Activated naive CD8-positive, alpha-beta T cell (primary cell): ENCODE measurements around the gene SIRPB1.
"Not testable (repeated sequence)": the region's sequence is repeated elsewhere in the genome, so short reads cannot be mapped to it uniquely, and the experiment has no call there.

ENCODE experiments used
- H3K27ac Mint-ChIP-seq: one replicate; pipeline ENCODE4 v1.8.0; 2021; ENCODE audit warnings: mixed read lengths
- H3K27me3 Mint-ChIP-seq: one replicate; pipeline ENCODE4 v1.8.0; 2021; ENCODE audit warnings: mixed read lengths
- H3K36me3 Mint-ChIP-seq: one replicate; pipeline ENCODE4 v1.8.0; 2021; ENCODE audit warnings: mixed read lengths
- H3K4me1 Mint-ChIP-seq: one replicate; pipeline ENCODE4 v1.8.0; 2021; ENCODE audit warnings: low read depth, mixed read lengths
- H3K4me3 Mint-ChIP-seq: one replicate; pipeline ENCODE4 v1.8.0; 2021; ENCODE audit warnings: mild to moderate bottlenecking, mixed read lengths
- H3K9me3 Mint-ChIP-seq: one replicate; pipeline ENCODE4 v1.8.0; 2021; ENCODE audit warnings: low read depth, mixed read lengths

The SIRPB1 gene

DNA sequence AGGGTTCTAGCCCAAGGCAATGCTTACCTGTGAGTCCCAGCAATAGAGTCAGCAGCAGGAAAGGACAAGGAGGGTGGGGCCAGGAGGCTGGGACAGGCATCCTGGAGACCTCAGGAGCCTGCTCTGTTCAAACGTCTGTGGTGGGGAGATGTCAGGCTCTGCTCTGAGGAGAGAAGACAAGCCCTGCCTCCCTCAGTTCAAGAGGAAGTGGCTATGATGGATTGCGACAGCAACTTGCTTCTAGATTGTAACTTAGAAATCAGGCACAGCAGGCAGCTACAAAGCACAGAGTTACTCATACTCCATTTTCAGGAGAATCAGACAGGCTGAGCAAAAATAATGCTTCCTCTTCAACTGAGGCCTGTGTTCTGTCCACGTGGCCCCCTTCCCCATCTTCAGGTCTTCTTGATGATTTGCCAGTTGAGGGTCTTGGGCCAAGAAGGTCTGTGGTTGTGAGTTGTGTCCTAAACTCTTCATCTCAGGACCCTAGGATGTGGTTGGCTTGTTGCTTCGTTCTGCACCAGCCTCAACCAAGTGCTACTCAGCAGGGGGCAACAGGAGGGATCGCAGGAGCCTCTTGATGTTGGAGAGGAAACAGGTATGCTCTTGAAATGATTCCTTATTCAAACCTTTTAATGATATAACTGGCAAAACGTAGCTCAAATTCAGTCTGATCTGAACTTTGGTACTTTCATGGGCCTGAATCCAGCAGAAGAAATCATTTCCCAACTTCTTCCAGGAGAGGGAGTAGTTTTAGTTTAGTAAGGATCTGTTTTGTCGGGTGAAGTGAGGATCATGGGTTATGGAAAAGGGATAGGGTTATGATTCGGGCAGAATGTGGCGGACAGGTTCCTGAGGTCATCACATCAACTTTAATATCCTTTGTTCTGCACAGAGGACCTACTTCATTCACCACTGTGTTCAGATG lies 31.0 kb downstream of the SIRPB1 start:
- H3K27me3 Mint-ChIP-seq = no peaks in the 10 kb centered on the region

GRCh38 chr20:1587781-1588532 lies 31.9 kb downstream of the SIRPB1 start:
- H3K4me3 Mint-ChIP-seq = no peak overlapping the region
- no peaks in the 10 kb centered on the region for H3K36me3 Mint-ChIP-seq
- H3K27ac Mint-ChIP-seq = no peak overlapping the region
- no peaks in the 10 kb centered on the region for H3K27me3 Mint-ChIP-seq
- H3K9me3 Mint-ChIP-seq = no peaks in the 10 kb centered on the region
- H3K4me1 Mint-ChIP-seq = no peaks in the 10 kb centered on the region

More for the DNA sequence above, 31.0 kb downstream of the SIRPB1 start:
- Mint-ChIP-seq H3K4me1 (no peaks in the 10 kb centered on the region), H3K4me3 (no peak overlapping the region), H3K27ac (no peak overlapping the region), H3K9me3 (no peaks in the 10 kb centered on the region), H3K36me3 (no peaks in the 10 kb centered on the region)

- H3K4me3 Mint-ChIP-seq = no peak overlapping the region
- peaks cover 15% of the 10 kb centered on the region for H3K4me1 Mint-ChIP-seq
- no peaks in the 10 kb centered on the region for H3K9me3 Mint-ChIP-seq
- peaks cover 3% of the 10 kb centered on the region for H3K36me3 Mint-ChIP-seq
- no peaks in the 10 kb centered on the region for H3K27me3 Mint-ChIP-seq
- no peak overlapping the region for H3K27ac Mint-ChIP-seq
Observed at GRCh38 chr20:1579488-1579887, 40.3 kb downstream of the SIRPB1 start.

GRCh38 chr20:1577906-1578305 lies 41.9 kb downstream of the SIRPB1 start:
- H3K27ac Mint-ChIP-seq = no peak overlapping the region
- H3K9me3 Mint-ChIP-seq = no peaks in the 10 kb centered on the region
- no peak overlapping the region for H3K4me3 Mint-ChIP-seq
- peaks cover 3% of the 10 kb centered on the region for H3K36me3 Mint-ChIP-seq
- H3K4me1 Mint-ChIP-seq = peaks cover 15% of the 10 kb centered on the region
- H3K27me3 Mint-ChIP-seq = no peaks in the 10 kb centered on the region

DNA sequence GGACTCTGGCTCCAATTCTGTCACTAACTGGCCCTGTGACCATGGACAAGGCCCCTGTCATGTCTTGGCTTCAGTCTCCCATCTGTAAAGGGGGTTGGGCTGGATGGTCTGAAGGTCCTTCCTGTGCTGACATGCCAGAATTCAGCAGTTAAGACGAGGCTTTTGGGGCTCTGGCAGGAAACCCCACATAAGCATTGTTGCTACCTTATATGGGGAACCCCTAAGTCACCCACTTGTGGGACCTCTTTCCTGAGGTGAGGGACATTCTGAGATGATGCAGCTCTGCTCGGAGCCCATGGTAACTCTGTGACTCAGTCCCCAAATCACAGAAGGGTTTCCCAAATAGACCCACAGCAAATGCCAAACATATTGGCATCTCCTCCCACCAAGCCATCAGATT lies 42.5 kb downstream of the SIRPB1 start:
- not testable (repeated sequence) for H3K27me3 Mint-ChIP-seq, H3K27ac Mint-ChIP-seq, H3K4me3 Mint-ChIP-seq, H3K36me3 Mint-ChIP-seq, H3K9me3 Mint-ChIP-seq
- peaks cover 15% of the 10 kb centered on the region for H3K4me1 Mint-ChIP-seq

- no peak overlapping the region for H3K27ac Mint-ChIP-seq
- H3K4me3 Mint-ChIP-seq = no peak overlapping the region
- H3K9me3 Mint-ChIP-seq = no peaks in the 10 kb centered on the region
- peaks cover 15% of the 10 kb centered on the region for H3K4me1 Mint-ChIP-seq
- no peaks in the 10 kb centered on the region for H3K27me3 Mint-ChIP-seq
- H3K36me3 Mint-ChIP-seq = peaks cover 3% of the 10 kb centered on the region
Observed at GRCh38 chr20:1576641-1577040, 43.2 kb downstream of the SIRPB1 start.

GRCh38 chr20:1576003-1576402 lies 43.8 kb downstream of the SIRPB1 start:
- H3K27ac Mint-ChIP-seq, H3K36me3 Mint-ChIP-seq, H3K4me3 Mint-ChIP-seq, H3K9me3 Mint-ChIP-seq, H3K27me3 Mint-ChIP-seq: not testable (repeated sequence)
- peaks cover 15% of the 10 kb centered on the region for H3K4me1 Mint-ChIP-seq

GRCh38 chr20:1571583-1571982 lies 48.2 kb downstream of the SIRPB1 start:
- not testable (repeated sequence) for H3K4me1 Mint-ChIP-seq, H3K27ac Mint-ChIP-seq, H3K27me3 Mint-ChIP-seq, H3K4me3 Mint-ChIP-seq, H3K36me3 Mint-ChIP-seq, H3K9me3 Mint-ChIP-seq
